Spleen (tissue), 11 donors: Measurements from ENCODE around the gene SCN8A. TPM values are rescaled to one million over a fixed set of nuclear protein-coding genes. Genes with fewer than 3 reads are reported as not detected.
"Not testable (repeated sequence)": the region's sequence is repeated elsewhere in the genome, so short reads cannot be mapped to it uniquely, and the experiment has no call there.

Experiments
- DNase-seq: peaks from one replicate; pipeline ENCODE4 v3.0.0-alpha.2; 2020
- H3K27ac ChIP-seq, 8 donors: fragments of 200-600 bp; sonication (generic) in 7 of 8; 1 replicate in 4 of 8; 2 replicates in 4 of 8; pipeline versions ENCODE4 v1.5.0 to v1.8.0; 2016 to 2021; ENCODE audit warnings: inconsistent platforms in 4 of 8, mild to moderate bottlenecking in 4 of 8, moderate library complexity in 1 of 8
- H3K27me3 ChIP-seq, 7 donors: fragments of 200-600 bp; sonication (generic) in 6 of 7; replicated peaks in 1 of 7; 1 replicate in 4 of 7; 2 replicates in 3 of 7; pipeline versions ENCODE4 v1.5.0 to v1.8.0; 2016 to 2021; ENCODE audit warnings: inconsistent platforms in 3 of 7, mild to moderate bottlenecking in 1 of 7
- H3K36me3 ChIP-seq, 6 donors: fragments of 200-600 bp; sonication (generic) in 5 of 6; 1 replicate in 4 of 6; 2 replicates in 2 of 6; pipeline versions ENCODE4 v1.5.0 to v1.8.0; 2016 to 2021; ENCODE audit warnings: inconsistent platforms in 2 of 6
- H3K4me1 ChIP-seq, 6 donors: fragments of 200-600 bp; sonication (generic) in 5 of 6; 1 replicate in 3 of 6; 2 replicates in 3 of 6; pipeline versions ENCODE4 v1.5.0 to v1.8.0; 2016 to 2021; ENCODE audit warnings: inconsistent platforms in 3 of 6
- H3K4me3 ChIP-seq, 8 donors: fragments of 200-600 bp; sonication (generic) in 7 of 8; 1 replicate in 4 of 8; 2 replicates in 4 of 8; pipeline versions ENCODE4 v1.5.0 to v1.8.0; 2016 to 2021; ENCODE audit warnings: inconsistent platforms in 4 of 8, mild to moderate bottlenecking in 4 of 8, moderate library complexity in 2 of 8
- H3K9me3 ChIP-seq, 8 donors: fragments of 200-600 bp; sonication (generic) in 7 of 8; 1 replicate in 4 of 8; 2 replicates in 4 of 8; pipeline versions ENCODE4 v1.5.0 to v1.8.0; 2016 to 2021; ENCODE audit warnings: inconsistent platforms in 4 of 8
- POLR2A ChIP-seq, 3 donors: fragments of 450-650 bp; IDR thresholded peaks; one replicate each; pipeline ENCODE4 v1.5.1; 2017; ENCODE audit warnings: antibody characterized with exemption in 3 of 3, mild to moderate bottlenecking in 1 of 3
- POLR2AphosphoS5 ChIP-seq, 3 donors: sonication (generic); formaldehyde crosslinking; IDR thresholded peaks; one replicate each; pipeline ENCODE4 v1.5.1; 2017; ENCODE audit warnings: antibody characterized with exemption in 3 of 3
- WGBS, 5 donors: extraction: QIAGEN DNeasy Blood & Tissue Kit in 3 of 5; methylation state at CpG; one replicate each; pipeline versions ENCODE4 v1.1.5 to v1.1.7; 2013 to 2018; 5-methylcytosine and 5-hydroxymethylcytosine counted together
- intact Hi-C: fragments of 100-400 bp; cut with DNase I; formaldehyde crosslinking; loops from one replicate; pipeline ENCODE4 v1.15.0; 2023; ENCODE audit warnings: low total_unique reads
- polyA plus RNA-seq, 3 donors: library from polyadenylated mRNA; stranded (reverse); fragments of 200-250 nt; gene quantifications; one replicate each; pipeline ENCODE4 v1.2.1, GENCODE V29; 2013
- total RNA-seq, 7 donors: library from RNA; depleted of rRNA in 3 of 7; stranded (reverse); fragments of >200 nt in 3 of 7; fragmentation: NEBNext Ultra II Directional in 4 of 7; extraction: Animal tissue kit (Norgen Biotek cat#: 25700) in 4 of 7; gene quantifications; one replicate each; pipeline versions ENCODE4 v1.1.0 to v1.2.1, GENCODE V29; 2016 to 2021
- TF ChIP-seq, protein P1 (sequence below), 11 experiments: fragments of 200-600 bp in 7 of 11; fragments of 450-650 bp in 4 of 11; sonication (generic) in 4 of 11; IDR thresholded peaks in 8 of 11; conservative IDR thresholded peaks in 3 of 11; 1 replicate in 7 of 11; 2 replicates in 4 of 11; pipeline versions ENCODE4 v1.4.0 to v1.8.0; 2016 to 2021; ENCODE audit warnings: antibody characterized with exemption in 11 of 11, inconsistent platforms in 4 of 11, mild to moderate bottlenecking in 1 of 11
- donor health status: healthy with polysubstance abuse.
- donor health status: DM: no; HTN: no; CAD: no; lungs with moderate emphysema.
- donor health status: DM: no; HTN: no; CAD: no.
- donor health status: Bipolar disorder and iron deficiency.
- donor health status: healthy.
- donor health status: DM: no; HTN: no; CAD: no.
- donor health status: DM: yes; HTN: yes; CAD: no.

The SCN8A gene
- total and polyA plus RNA-seq, 10 donors: 0.17 to 4.7 (median 3.0) TPM

DNA sequence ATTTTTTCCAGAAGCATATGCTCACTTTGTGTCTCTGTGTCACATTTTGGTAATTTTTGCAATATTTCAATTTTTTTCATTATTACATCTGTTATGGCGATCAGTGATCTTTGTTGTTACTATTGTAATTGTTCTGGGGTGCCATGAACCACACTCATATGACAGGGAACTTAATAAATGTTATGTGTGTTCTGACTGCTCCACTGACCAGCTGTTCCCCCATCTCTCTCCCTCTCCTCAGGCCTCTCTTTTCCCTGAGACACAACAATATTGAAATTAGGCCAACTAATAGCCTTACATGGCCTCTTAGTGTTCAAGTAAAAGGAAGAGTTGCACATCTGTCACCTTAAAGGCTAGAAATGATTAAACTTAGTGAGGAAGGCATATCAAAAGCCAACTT, 46.0 kb downstream of the SCN8A start:
- no peak for TF ChIP-seq POLR2A (IDR thresholded peaks at IDR 0.05)
- TF ChIP-seq, protein P1, sequence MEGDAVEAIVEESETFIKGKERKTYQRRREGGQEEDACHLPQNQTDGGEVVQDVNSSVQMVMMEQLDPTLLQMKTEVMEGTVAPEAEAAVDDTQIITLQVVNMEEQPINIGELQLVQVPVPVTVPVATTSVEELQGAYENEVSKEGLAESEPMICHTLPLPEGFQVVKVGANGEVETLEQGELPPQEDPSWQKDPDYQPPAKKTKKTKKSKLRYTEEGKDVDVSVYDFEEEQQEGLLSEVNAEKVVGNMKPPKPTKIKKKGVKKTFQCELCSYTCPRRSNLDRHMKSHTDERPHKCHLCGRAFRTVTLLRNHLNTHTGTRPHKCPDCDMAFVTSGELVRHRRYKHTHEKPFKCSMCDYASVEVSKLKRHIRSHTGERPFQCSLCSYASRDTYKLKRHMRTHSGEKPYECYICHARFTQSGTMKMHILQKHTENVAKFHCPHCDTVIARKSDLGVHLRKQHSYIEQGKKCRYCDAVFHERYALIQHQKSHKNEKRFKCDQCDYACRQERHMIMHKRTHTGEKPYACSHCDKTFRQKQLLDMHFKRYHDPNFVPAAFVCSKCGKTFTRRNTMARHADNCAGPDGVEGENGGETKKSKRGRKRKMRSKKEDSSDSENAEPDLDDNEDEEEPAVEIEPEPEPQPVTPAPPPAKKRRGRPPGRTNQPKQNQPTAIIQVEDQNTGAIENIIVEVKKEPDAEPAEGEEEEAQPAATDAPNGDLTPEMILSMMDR (IDR thresholded peaks at IDR 0.05 in 8 of 11, conservative IDR thresholded peaks at IDR 0.05 in 3 of 11): no peak
- no peak for TF ChIP-seq POLR2AphosphoS5 (IDR thresholded peaks at IDR 0.05)
- H3K4me1 ChIP-seq: no peaks in the 10 kb centered on the region
- no peak overlapping the region for H3K27ac ChIP-seq
- H3K27me3 ChIP-seq: no peaks in the 10 kb centered on the region
- DNase-seq: no peak
- 77 to 90% (median 82%) methylated on average over 1 of the region's 1 CpG for WGBS, 5 donors
- intact Hi-C loops: no loop called here
- H3K36me3 ChIP-seq: no peaks in the 10 kb centered on the region
- H3K4me3 ChIP-seq: no peak overlapping the region
- H3K9me3 ChIP-seq: peaks cover 0 to 21% (median 11%) of the 10 kb centered on the region in 8 donors

DNA sequence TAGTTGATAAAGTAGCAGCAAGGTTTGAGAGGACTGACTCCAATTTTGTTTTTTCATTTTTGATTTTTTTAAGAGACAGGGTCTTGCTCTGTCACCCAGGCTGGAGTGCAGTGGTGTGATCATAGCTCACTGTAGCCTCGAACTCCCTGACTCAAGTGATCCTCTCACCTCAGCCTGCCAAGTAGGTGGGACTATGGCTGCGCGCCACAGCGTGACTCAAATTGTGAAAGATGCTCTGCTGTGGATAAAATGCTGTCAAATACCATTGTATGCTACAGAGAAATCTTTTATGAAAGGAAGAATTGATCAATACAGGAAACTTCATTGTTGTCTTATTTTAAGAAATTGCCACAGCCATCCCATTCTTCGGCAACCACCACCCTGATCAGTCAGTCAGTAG, 48.3 kb downstream of the SCN8A start:
- TF ChIP-seq POLR2AphosphoS5 (IDR thresholded peaks at IDR 0.05) (no peak), POLR2A (IDR thresholded peaks at IDR 0.05) (no peak)
- TF ChIP-seq, protein P1 (IDR thresholded peaks at IDR 0.05 in 8 of 11, conservative IDR thresholded peaks at IDR 0.05 in 3 of 11): no peak
- no peaks in the 10 kb centered on the region for H3K36me3 ChIP-seq
- no peaks in the 10 kb centered on the region for H3K27me3 ChIP-seq
- WGBS, 5 donors: 89 to 94% (median 93%) methylated on average over 5 of the region's 5 CpGs
- H3K9me3 ChIP-seq: peaks cover 0 to 21% (median 11%) of the 10 kb centered on the region in 8 donors
- DNase-seq: no peak
- H3K27ac ChIP-seq: no peak overlapping the region
- H3K4me3 ChIP-seq: no peak overlapping the region
- no peaks in the 10 kb centered on the region for H3K4me1 ChIP-seq
- intact Hi-C loops: no loop called here

DNA sequence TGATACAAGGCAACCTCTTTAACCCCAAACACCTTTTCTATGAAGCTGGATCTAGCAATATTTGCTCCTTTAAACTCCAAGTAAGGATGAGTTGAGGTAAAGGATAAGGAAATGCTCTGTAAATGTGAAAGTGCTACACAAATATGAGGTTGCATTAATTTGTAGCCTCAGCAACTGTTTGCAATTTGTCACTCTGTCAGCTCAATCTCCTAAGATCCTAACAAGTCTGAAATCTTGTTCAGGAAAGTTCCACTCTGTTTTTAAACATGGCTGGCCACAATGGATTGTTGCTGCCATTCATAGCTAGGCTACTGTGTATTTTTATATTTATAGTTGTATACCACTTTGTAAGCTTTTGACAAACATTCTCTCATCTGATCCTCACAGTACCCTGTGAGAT, 51.3 kb downstream of the SCN8A start:
- no peaks in the 10 kb centered on the region for H3K36me3 ChIP-seq
- no peaks in the 10 kb centered on the region for H3K27me3 ChIP-seq
- H3K4me1 ChIP-seq: no peaks in the 10 kb centered on the region
- intact Hi-C loops: no loop called here
- H3K9me3 ChIP-seq: peaks cover 0 to 17% (median 9%) of the 10 kb centered on the region in 8 donors
- H3K4me3 ChIP-seq: no peak overlapping the region
- TF ChIP-seq POLR2AphosphoS5 (IDR thresholded peaks at IDR 0.05): no peak
- TF ChIP-seq, protein P1 (IDR thresholded peaks at IDR 0.05 in 8 of 11, conservative IDR thresholded peaks at IDR 0.05 in 3 of 11): no peak
- no peak for TF ChIP-seq POLR2A (IDR thresholded peaks at IDR 0.05)
- no peak overlapping the region for H3K27ac ChIP-seq
- DNase-seq: no peak

DNA sequence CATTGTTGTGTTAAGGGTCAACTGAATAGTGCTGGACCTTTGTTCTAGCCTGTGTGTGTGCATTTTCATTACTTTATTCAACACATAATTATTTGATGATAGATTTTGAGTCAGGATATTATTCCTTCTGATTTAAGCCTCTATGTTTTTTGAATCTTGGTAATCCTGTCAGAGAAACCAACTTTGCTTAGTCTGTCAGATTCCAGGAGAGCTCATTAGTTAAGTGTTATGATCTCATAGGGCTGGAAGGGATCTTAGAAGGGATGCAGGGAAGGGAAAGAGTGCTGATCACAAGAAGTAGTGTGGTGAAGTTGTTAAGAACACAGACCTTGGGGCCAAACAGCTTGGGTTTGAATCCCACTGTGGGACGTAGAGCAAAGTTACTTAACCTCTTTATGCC, 52.9 kb downstream of the SCN8A start:
- intact Hi-C loops: no loop called here
- Histone ChIP-seq H3K27me3 (no peaks in the 10 kb centered on the region), H3K27ac (no peak overlapping the region), H3K4me1 (no peaks in the 10 kb centered on the region), H3K4me3 (no peak overlapping the region), H3K36me3 (no peaks in the 10 kb centered on the region), H3K9me3 (peaks cover 0 to 4% (median under 1%) of the 10 kb centered on the region in 8 donors)
- DNase-seq: no peak
- TF ChIP-seq, protein P1 (IDR thresholded peaks at IDR 0.05 in 8 of 11, conservative IDR thresholded peaks at IDR 0.05 in 3 of 11): no peak
- TF ChIP-seq POLR2AphosphoS5 (IDR thresholded peaks at IDR 0.05) (no peak), POLR2A (IDR thresholded peaks at IDR 0.05) (no peak)
- 88 to 97% (median 92%) methylated on average over 1 of the region's 1 CpG for WGBS, 5 donors

DNA sequence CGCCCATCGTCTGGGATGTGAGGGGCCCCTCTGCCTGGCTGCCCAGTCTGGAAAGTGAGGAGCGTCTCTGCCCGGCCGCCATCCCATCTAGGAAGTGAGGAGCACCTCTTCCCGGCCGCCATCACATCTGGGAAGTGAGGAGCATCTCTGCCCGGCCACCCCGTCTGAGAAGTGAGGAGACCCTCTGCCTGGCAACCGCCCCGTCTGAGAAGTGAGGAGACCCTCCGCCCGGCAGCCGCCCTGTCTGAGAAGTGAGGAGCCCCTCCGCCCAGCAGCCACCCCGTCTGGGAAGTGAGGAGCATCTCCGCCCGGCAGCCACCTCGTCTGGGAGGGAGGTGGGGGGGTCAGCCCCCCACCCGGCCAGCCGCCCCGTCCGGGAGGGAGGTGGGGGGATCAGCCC, 53.7 kb downstream of the SCN8A start:
- intact Hi-C loops, DNase-seq: not testable (repeated sequence)
- WGBS, 5 donors: 89 to 96% (median 92%) methylated on average over 6 to 23 of the region's 23 CpGs

More for the DNA sequence above, 53.7 kb downstream of the SCN8A start:
- H3K9me3 ChIP-seq: peaks cover 0 to 11% (median 7%) of the 10 kb centered on the region in 8 donors
- not testable (repeated sequence) for H3K4me1 ChIP-seq, H3K27ac ChIP-seq, H3K4me3 ChIP-seq, H3K36me3 ChIP-seq, H3K27me3 ChIP-seq
